ENCODE data around the gene GOLGB1.

The GOLGB1 gene

DNA sequence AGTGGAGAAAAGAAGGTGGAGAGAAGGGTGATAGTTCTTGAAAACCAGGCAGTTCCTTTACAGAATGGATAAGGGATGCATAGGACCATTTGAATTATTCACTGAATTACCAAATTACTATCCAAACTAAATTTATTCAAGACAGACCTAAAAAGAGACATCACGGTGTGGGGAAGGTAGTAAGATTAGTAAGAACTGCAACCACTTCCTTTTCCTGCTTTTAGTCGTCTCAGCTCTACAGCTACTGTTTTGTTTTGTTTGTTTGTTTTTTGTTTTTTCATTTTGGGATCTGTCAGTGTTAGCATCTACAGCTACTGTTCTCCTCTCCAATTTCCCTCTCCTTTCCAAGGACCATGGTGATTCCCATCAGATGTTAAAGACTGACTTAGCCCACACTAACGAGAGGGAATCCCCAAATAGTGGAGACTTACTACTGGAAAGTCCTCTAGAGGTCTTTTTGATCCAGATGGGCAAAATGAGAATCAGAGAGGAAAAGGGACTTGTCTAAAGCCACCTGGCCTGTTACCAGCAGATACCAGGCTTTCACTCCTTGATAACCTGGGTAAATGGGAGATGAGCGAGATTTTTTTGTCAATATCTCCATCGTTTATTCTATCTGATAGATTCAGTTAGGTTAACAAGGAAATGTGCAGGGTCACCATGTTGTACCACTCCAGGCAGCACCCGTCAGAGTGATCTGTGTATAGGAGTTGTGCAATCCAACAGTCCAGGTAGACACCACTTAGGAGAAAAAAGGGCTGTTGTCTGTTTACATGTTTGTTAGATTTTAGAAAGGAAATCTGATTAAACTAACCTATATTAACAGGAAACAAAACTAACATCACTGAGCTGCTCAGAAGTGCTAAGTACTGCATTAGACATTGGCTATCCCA is 94.8 kb downstream of the GOLGB1 start:
- Histone ChIP-seq H3K9ac (ENCODE audit: low read depth, low read length) (no peak overlapping the region), H3K27me3 (ENCODE audit: insufficient read depth, low read length) (no peaks in the 10 kb centered on the region), H3K4me3 (ENCODE audit: low read length) (no peak overlapping the region), H3K4me1 (ENCODE audit: insufficient read depth, low read length) (no peaks in the 10 kb centered on the region), H3K9me3 (ENCODE audit: insufficient read depth, low read depth, low read length) (no peaks in the 10 kb centered on the region), H3K27ac (ENCODE audit: low read depth, low read length) (no peak overlapping the region), H3K36me3 (ENCODE audit: insufficient read depth, low read length) (no peaks in the 10 kb centered on the region)
- 100% methylated on average over 4 of the region's 6 CpGs for WGBS

DNA sequence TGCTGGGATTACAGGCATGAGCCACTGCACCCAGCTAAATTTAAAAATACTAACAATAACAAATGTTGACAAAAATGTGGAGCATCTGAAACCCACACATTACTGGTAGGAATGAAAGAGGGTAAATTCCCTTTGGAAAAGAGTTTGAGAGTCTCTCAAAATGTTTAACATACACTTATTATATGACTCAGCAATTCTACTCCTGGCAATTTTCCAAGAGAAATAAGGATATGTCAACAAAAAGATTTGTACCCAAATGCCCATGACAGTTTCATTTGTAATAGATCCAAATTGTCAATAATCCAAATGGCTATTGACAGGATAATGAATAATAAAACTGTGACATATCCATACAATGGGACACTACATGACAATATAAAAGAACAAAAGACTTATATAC is 97.9 kb downstream of the GOLGB1 start:
- Histone ChIP-seq H3K9me3 (ENCODE audit: insufficient read depth, low read depth, low read length) (no peaks in the 10 kb centered on the region), H3K27ac (ENCODE audit: low read depth, low read length) (no peak overlapping the region), H3K9ac (ENCODE audit: low read depth, low read length) (no peak overlapping the region), H3K27me3 (ENCODE audit: insufficient read depth, low read length) (no peaks in the 10 kb centered on the region), H3K4me3 (ENCODE audit: low read length) (no peak overlapping the region), H3K36me3 (ENCODE audit: insufficient read depth, low read length) (no peaks in the 10 kb centered on the region), H3K4me1 (ENCODE audit: insufficient read depth, low read length) (no peaks in the 10 kb centered on the region)

DNA sequence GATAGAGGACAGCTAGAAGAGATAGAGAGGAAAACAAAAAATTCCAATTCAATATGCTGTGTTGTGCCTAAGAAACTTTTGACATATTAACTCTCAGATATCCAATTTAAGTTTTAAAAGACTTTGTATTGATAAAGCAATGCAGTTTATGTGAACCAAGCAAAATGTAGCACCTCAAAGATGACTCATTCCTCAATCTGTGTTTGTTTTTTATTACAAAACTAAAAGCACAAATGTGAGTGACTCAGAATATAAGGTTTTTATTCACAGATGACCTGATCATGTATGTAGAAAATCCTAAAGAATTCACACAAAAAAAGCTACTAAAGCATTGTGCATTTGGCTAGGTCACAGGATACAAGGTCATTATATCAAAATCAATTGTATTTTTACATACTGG is 99.9 kb downstream of the GOLGB1 start:
- no peak overlapping the region for H3K9ac ChIP-seq (ENCODE audit: low read depth, low read length)

DNA sequence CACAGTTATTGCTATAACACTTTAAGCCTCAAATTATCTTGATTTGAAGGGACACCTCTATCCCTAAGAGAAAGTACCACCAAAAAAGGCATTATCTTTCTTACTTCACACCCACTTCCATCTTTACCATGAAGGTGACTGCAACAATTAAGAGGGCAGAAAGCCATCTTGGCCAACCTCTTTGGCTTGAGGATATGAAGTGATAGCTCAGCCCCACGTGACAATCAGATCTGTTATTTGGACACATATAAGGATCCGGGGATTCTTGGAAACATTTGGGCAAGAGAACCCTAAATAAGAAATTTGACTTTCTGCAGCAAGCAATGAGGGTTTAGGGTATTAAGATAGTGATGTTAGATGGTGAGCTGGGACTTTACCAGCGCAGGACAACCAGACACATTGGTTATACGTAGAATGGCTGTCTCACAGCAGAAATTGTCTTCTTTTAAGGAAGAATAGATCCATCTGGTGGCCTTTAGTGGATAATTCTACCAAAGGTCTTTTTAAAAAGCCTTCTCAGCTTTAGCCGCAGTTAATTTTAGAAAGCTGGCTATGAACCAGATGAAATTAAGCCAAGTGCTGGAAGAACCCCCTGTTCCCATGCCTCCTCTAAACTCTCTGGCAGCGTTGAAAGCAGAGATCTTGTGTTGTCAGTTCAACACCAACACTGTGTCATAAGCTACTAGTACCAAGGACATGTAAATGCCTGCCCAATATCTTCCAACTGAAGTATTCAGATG is 101.2 kb downstream of the GOLGB1 start:
- WGBS = 85% methylated on average over 6 of the region's 6 CpGs
- Histone ChIP-seq H3K27ac (ENCODE audit: low read depth, low read length) (no peak overlapping the region), H3K9me3 (ENCODE audit: insufficient read depth, low read depth, low read length) (no peaks in the 10 kb centered on the region), H3K4me1 (ENCODE audit: insufficient read depth, low read length) (peaks cover 7% of the 10 kb centered on the region; the same call in 1 of the 2 replicates), H3K36me3 (ENCODE audit: insufficient read depth, low read length) (no peaks in the 10 kb centered on the region), H3K4me3 (ENCODE audit: low read length) (no peak overlapping the region), H3K9ac (ENCODE audit: low read depth, low read length) (no peak overlapping the region), H3K27me3 (ENCODE audit: insufficient read depth, low read length) (no peaks in the 10 kb centered on the region)

More for the DNA sequence above, 99.9 kb downstream of the GOLGB1 start:
- no peaks in the 10 kb centered on the region for H3K27me3 ChIP-seq (ENCODE audit: insufficient read depth, low read length)
- no peak overlapping the region for H3K4me3 ChIP-seq (ENCODE audit: low read length)
- no peak overlapping the region for H3K27ac ChIP-seq (ENCODE audit: low read depth, low read length)
- H3K36me3 ChIP-seq (ENCODE audit: insufficient read depth, low read length) = no peaks in the 10 kb centered on the region
- H3K9me3 ChIP-seq (ENCODE audit: insufficient read depth, low read depth, low read length) = no peaks in the 10 kb centered on the region
- no peaks in the 10 kb centered on the region for H3K4me1 ChIP-seq (ENCODE audit: insufficient read depth, low read length)

DNA sequence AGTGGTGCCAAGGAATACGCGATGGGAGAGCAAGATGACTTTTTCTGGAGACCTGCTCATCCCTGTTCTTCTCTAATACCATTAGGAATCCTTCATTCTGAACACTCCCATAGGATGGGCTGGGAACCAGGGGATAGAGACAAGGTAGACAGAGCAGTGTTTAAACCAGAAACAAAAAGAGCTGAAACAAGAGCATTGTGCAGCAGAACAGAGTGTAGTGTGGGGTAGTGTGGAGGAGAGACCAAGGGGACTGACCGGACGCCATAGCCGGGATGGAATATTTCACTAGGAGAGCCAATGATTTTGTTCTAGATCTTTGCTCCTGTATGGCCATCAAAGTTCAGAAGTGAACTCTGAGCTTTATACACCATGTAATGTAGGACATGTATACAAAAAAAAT is 104.5 kb downstream of the GOLGB1 start:
- no peak overlapping the region for H3K4me3 ChIP-seq (ENCODE audit: low read length)
- H3K9ac ChIP-seq (ENCODE audit: low read depth, low read length) = no peak overlapping the region
- 95% methylated on average over 5 of the region's 5 CpGs for WGBS
- H3K4me1 ChIP-seq (ENCODE audit: insufficient read depth, low read length) = peaks cover 9% of the 10 kb centered on the region; the same call in 1 of the 2 replicates
- H3K27ac ChIP-seq (ENCODE audit: low read depth, low read length) = no peak overlapping the region
- no peaks in the 10 kb centered on the region for H3K27me3 ChIP-seq (ENCODE audit: insufficient read depth, low read length)
- no peaks in the 10 kb centered on the region for H3K36me3 ChIP-seq (ENCODE audit: insufficient read depth, low read length)
- no peaks in the 10 kb centered on the region for H3K9me3 ChIP-seq (ENCODE audit: insufficient read depth, low read depth, low read length)

DNA sequence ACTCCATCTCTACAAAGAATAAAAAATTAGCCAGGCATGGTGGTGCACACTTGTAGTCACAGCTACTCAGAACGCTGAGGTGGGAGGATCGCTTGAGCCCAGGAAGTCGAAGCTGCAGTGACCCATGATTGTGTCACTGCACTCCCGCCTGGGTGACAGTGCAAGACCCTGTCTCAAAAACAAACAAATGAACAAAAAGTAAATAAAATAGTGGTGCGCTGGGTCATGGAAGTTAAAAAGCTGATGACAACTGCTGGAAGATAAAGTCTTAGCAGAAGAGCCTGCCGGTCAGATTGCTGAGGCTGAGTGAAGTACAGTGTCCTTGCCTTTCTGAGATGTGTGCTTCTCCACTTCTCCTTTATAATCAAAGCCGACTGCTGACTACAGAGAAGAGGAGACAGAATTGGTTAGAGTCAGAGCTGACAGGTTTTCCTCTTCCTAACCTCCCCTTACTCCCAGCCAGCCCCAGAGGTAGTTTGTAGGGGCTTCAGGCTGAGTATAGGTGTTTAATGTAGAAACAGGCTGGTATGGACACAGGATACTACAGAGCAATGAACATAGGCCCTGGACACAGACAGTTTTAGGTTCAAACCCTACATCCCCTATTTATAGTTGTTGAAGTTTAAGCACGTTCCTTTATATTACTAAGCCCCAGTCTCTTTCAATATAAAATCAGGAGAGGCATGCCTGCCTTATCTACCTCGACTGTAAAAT is 106.8 kb downstream of the GOLGB1 start:
- no peak overlapping the region for H3K4me3 ChIP-seq (ENCODE audit: low read length)
- H3K9me3 ChIP-seq (ENCODE audit: insufficient read depth, low read depth, low read length) = no peaks in the 10 kb centered on the region
- H3K36me3 ChIP-seq (ENCODE audit: insufficient read depth, low read length) = no peaks in the 10 kb centered on the region
- H3K27me3 ChIP-seq (ENCODE audit: insufficient read depth, low read length) = no peaks in the 10 kb centered on the region
- no peak overlapping the region for H3K9ac ChIP-seq (ENCODE audit: low read depth, low read length)
- H3K27ac ChIP-seq (ENCODE audit: low read depth, low read length) = no peak overlapping the region
- peaks cover 9% of the 10 kb centered on the region; the same call in 1 of the 2 replicates for H3K4me1 ChIP-seq (ENCODE audit: insufficient read depth, low read length)
- 95% methylated on average over 8 of the region's 9 CpGs for WGBS

DNA sequence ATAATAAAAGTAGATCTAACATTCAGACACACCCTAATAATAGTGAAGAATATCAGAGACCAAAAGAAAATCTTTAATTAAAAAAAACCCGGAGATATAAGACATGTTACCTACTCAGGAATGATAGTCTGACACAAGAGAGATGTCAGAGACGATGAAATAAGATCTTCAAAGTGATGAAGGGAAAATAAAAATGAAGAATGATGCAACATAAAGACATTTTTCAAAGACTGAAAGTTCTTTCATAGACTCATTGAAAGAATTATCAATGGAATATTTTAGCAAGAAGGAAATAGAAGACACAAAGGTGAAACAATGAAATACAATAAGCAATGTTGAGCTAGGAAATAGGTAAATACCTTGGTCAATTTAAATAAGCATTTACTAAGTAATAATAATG is 108.4 kb downstream of the GOLGB1 start:
- Histone ChIP-seq H3K9ac (ENCODE audit: low read depth, low read length) (no peak overlapping the region), H3K4me3 (ENCODE audit: low read length) (no peak overlapping the region), H3K27me3 (ENCODE audit: insufficient read depth, low read length) (no peaks in the 10 kb centered on the region), H3K27ac (ENCODE audit: low read depth, low read length) (no peak overlapping the region), H3K36me3 (ENCODE audit: insufficient read depth, low read length) (no peaks in the 10 kb centered on the region), H3K4me1 (ENCODE audit: insufficient read depth, low read length) (peaks cover 9% of the 10 kb centered on the region; the same call in 1 of the 2 replicates), H3K9me3 (ENCODE audit: insufficient read depth, low read depth, low read length) (no peaks in the 10 kb centered on the region)
- WGBS = 100% methylated on average over 2 of the region's 2 CpGs

DNA sequence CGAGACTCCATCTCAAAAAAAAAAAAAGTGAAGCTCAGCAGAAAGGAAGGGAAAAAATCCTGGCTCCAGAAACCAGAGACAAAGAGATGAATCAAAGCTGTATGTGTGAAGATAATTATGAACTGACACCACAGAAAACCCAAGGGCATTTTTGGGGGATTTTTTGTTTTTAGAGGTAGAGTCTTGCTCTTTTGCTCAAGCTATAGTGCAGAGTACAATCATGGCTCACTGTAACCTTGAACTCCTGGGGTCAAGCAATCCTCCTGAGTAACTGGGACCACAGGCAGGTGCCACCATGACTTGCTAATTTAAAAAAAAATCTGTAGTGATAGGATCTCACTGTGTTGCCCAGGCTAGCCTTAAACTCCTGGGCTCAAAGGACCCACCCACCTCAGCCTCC is 111.6 kb downstream of the GOLGB1 start:
- no peaks in the 10 kb centered on the region; the same call in 1 of the 2 replicates for H3K27me3 ChIP-seq (ENCODE audit: insufficient read depth, low read length)
- no peaks in the 10 kb centered on the region; the same call in 1 of the 2 replicates for H3K4me1 ChIP-seq (ENCODE audit: insufficient read depth, low read length)
- no peaks in the 10 kb centered on the region for H3K36me3 ChIP-seq (ENCODE audit: insufficient read depth, low read length)
- no peak overlapping the region for H3K9ac ChIP-seq (ENCODE audit: low read depth, low read length)
- WGBS = 92% methylated on average over 1 of the region's 1 CpG
- H3K9me3 ChIP-seq (ENCODE audit: insufficient read depth, low read depth, low read length) = no peaks in the 10 kb centered on the region
- H3K27ac ChIP-seq (ENCODE audit: low read depth, low read length) = no peak overlapping the region
- no peak overlapping the region for H3K4me3 ChIP-seq (ENCODE audit: low read length)

DNA sequence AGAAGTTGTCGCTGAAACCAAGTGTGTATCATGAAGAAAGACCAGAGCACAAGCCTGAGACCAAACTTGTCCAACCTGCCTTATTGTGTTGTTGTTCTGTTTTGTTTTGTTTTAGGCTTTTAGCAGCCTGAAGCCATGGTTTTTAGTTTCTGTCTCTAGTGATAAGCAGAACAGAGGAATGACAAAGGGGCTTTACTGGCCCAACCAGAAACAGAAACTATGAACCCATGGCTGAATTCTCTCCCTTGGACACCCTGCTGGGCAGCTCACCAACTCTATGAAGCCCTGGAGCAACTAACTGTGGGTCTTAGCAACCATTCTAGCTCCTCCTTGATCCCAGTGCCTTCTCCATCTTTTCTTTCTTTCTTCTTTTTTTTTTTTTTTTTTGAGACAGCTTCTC is 119.2 kb downstream of the GOLGB1 start:
- no peaks in the 10 kb centered on the region for H3K27me3 ChIP-seq (ENCODE audit: insufficient read depth, low read length)
- no peak overlapping the region for H3K27ac ChIP-seq (ENCODE audit: low read depth, low read length)
- WGBS = 100% methylated on average over 1 of the region's 1 CpG
- no peak overlapping the region for H3K4me3 ChIP-seq (ENCODE audit: low read length)
- no peak overlapping the region for H3K9ac ChIP-seq (ENCODE audit: low read depth, low read length)
- no peaks in the 10 kb centered on the region for H3K36me3 ChIP-seq (ENCODE audit: insufficient read depth, low read length)
- H3K4me1 ChIP-seq (ENCODE audit: insufficient read depth, low read length) = no peaks in the 10 kb centered on the region
- H3K9me3 ChIP-seq (ENCODE audit: insufficient read depth, low read depth, low read length) = no peaks in the 10 kb centered on the region

DNA sequence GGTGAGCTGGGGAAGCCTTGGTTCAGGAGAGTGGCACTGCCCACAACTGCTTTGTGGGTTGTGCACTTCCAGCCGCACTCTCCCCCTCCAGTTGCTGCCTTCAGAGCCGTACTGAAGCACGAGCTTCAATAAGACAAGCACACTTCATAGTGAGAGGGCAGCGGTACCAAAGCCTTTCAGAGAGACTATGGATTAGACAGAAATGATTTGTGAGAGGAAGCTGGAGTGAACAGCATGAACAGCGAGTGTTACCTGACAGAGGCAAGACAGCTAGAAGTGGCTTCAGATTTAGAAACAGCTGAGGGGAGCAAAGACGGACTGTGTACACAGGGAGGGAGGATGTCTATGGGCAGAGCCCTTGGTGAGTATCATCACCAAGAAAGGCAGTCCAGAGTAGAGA is 119.9 kb downstream of the GOLGB1 start:
- Histone ChIP-seq H3K9me3 (ENCODE audit: insufficient read depth, low read depth, low read length) (no peaks in the 10 kb centered on the region), H3K4me1 (ENCODE audit: insufficient read depth, low read length) (no peaks in the 10 kb centered on the region; the same call in 1 of the 2 replicates), H3K36me3 (ENCODE audit: insufficient read depth, low read length) (no peaks in the 10 kb centered on the region), H3K9ac (ENCODE audit: low read depth, low read length) (no peak overlapping the region), H3K27ac (ENCODE audit: low read depth, low read length) (no peak overlapping the region), H3K4me3 (ENCODE audit: low read length) (no peak overlapping the region), H3K27me3 (ENCODE audit: insufficient read depth, low read length) (no peaks in the 10 kb centered on the region)
- 96% methylated on average over 6 of the region's 6 CpGs for WGBS

DNA sequence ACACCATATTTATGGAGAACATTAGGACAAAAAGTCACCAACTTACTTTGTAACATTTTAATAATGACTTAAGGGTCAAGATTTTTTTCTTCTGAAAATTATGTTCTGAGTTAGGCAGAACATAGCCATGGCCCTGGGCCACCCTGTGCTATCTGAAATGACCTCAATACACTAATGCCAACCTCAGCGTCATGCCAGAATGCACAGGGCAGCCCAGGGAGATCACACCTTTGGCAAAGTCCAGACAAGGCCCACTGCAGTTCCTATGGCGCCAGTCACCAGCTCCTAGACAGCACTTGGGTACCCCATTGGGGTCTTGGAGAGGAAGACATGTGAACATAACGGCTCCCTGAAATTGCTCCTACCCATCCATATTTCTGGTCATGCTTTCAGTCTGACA is 121.9 kb downstream of the GOLGB1 start:
- WGBS = 67% methylated on average over 3 of the region's 3 CpGs
- Histone ChIP-seq H3K9me3 (ENCODE audit: insufficient read depth, low read depth, low read length) (no peaks in the 10 kb centered on the region), H3K4me3 (ENCODE audit: low read length) (no peak overlapping the region), H3K27ac (ENCODE audit: low read depth, low read length) (no peak overlapping the region), H3K27me3 (ENCODE audit: insufficient read depth, low read length) (no peaks in the 10 kb centered on the region), H3K36me3 (ENCODE audit: insufficient read depth, low read length) (no peaks in the 10 kb centered on the region), H3K4me1 (ENCODE audit: insufficient read depth, low read length) (no peaks in the 10 kb centered on the region; the same call in 1 of the 2 replicates), H3K9ac (ENCODE audit: low read depth, low read length) (no peak overlapping the region)

Data from HUES64 (cell line).